Measurements from ENCODE around the gene S100A3.
"Not testable (repeated sequence)": the region's sequence is repeated elsewhere in the genome, so short reads cannot be mapped to it uniquely, and the experiment has no call there.

Gene S100A3

DNA sequence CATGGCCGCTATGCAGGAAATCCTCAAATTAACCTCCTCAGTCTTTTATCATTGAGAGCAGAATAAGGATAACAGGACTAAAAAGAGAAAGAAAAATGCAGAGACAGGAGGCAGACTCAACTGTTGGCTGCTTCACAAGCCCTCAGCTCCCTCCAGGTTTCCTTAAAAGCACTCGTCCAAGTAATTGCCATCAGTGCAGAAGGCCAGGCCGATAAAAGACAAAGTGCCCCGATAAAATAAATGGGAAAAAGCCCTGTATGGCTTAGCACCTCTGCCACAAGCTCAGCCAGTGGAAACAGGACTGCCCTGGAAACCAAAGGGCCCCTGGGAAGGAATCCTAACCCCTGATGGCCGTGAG, 21.4 kb downstream of the S100A3 start:
- Histone ChIP-seq H3K9ac (ENCODE audit: low read length) (no peak overlapping the region), H3K36me3 (ENCODE audit: control insufficient read depth, insufficient read depth, low read length, severe bottlenecking) (no peaks in the 10 kb centered on the region), H3K27me3 (replicated peaks; ENCODE audit: control insufficient read depth, insufficient read depth, low read length) (no peaks in the 10 kb centered on the region), H3K9me3 (ENCODE audit: control insufficient read depth, low read length) (no peaks in the 10 kb centered on the region), H3K4me1 (ENCODE audit: control insufficient read depth, insufficient read depth, low read length) (peaks cover 16% of the 10 kb centered on the region), H3K4me3 (ENCODE audit: low read length) (no peak overlapping the region)
- no peak for DNase-seq (ENCODE audit: low read depth)

DNA sequence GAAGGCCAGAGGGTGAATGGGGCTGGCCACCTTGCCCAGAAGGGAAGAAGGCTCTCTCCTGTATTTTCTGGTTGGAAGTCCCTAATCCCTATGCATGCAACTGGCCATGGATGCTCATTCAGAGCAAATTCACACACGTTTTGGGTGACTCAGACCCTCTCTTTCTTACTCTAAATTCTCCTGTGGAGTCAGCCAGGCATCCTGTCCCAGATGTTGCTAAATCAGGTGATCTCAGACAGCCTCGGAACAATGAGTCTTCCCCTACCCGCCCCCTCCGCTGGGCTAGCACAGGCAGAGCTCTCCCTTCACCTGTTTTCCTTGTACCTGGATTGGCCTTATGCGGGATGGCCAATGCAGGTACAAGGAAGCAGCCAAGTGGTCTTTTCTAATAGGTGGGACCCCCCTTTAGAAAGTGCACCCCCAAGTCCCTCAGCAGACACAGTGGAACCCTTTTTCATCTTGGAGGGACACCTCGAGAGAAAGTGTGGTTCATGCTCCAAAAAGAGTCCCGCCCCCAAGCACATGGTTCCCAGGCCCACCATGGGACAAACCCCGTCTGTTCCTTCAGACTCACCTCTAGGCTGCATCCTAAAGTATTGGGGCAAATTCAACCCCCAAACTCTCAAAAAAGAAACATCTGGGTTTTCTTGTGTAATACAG, 21.9 kb downstream of the S100A3 start:
- no peak for DNase-seq (ENCODE audit: low read depth)

DNA sequence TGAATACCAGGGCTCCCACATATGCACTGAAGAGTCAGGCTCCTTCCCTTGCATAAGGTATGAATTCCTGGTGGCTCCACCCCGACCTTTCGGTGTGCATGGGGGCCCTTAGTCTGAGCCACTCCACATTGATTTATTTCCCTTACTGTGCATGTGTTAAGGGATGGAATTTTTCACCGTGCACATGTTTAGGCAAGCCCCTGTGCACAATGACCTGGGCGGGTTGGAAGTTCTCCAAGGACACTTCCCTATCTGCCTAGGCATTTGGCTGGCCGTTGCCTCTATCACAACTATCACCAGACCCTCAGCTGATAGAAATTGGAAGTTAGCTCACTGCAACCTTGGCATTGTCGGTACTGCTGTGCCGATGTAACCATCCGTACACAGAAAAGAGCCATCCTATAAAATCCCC, 22.9 kb downstream of the S100A3 start:
- no peak for DNase-seq (ENCODE audit: low read depth)
- no peaks in the 10 kb centered on the region for H3K27me3 ChIP-seq (replicated peaks; ENCODE audit: control insufficient read depth, insufficient read depth, low read length)
- H3K9me3 ChIP-seq (ENCODE audit: control insufficient read depth, low read length) = no peaks in the 10 kb centered on the region

More for the DNA sequence above, 21.9 kb downstream of the S100A3 start:
- H3K36me3 ChIP-seq (ENCODE audit: control insufficient read depth, insufficient read depth, low read length, severe bottlenecking) = no peaks in the 10 kb centered on the region
- no peak overlapping the region for H3K9ac ChIP-seq (ENCODE audit: low read length)
- H3K27me3 ChIP-seq (replicated peaks; ENCODE audit: control insufficient read depth, insufficient read depth, low read length) = no peaks in the 10 kb centered on the region
- H3K4me3 ChIP-seq (ENCODE audit: low read length) = no peak overlapping the region
- H3K4me1 ChIP-seq (ENCODE audit: control insufficient read depth, insufficient read depth, low read length) = peaks cover 12% of the 10 kb centered on the region
- no peaks in the 10 kb centered on the region for H3K9me3 ChIP-seq (ENCODE audit: control insufficient read depth, low read length)

DNA sequence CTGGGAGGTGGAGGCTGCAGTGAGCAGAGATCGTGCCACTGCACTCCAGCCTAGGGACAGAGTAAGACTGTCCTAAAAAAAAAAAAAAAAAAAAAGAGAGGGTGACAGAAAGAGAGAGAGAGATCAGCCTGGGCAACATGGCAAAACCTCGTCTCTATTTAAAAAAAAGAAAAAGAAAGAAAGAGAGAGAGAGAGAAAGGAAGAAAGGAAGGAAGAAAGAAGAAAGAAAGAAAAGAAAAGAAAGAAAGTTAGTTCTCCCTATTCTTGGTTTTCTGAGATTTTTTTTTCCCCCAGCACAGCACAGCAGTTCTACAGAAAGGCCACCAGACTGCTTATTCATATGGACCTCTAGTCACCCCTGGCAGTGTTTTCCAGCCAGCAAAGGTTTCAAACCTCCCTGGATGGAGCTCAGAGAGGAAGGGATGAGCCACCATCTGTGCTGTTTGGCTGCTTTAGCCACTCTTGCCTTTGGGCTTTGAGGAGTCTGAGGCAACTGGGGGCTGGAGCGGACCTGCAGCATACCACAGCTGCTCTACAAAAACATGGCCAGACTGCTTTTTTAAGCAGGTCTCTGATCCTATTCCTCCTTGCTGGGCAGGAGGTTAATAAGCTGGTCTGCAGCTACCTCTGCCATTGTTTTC, 23.9 kb downstream of the S100A3 start:
- peaks cover 12% of the 10 kb centered on the region for H3K4me1 ChIP-seq (ENCODE audit: control insufficient read depth, insufficient read depth, low read length)
- no peaks in the 10 kb centered on the region for H3K27me3 ChIP-seq (replicated peaks; ENCODE audit: control insufficient read depth, insufficient read depth, low read length)
- no peaks in the 10 kb centered on the region for H3K36me3 ChIP-seq (ENCODE audit: control insufficient read depth, insufficient read depth, low read length, severe bottlenecking)
- H3K4me3 ChIP-seq (ENCODE audit: low read length) = no peak overlapping the region
- H3K9ac ChIP-seq (ENCODE audit: low read length) = no peak overlapping the region
- DNase-seq (ENCODE audit: low read depth) = no peak
- no peaks in the 10 kb centered on the region for H3K9me3 ChIP-seq (ENCODE audit: control insufficient read depth, low read length)

More for the DNA sequence above, 22.9 kb downstream of the S100A3 start:
- H3K4me3 ChIP-seq (ENCODE audit: low read length) = no peak overlapping the region
- no peak overlapping the region for H3K9ac ChIP-seq (ENCODE audit: low read length)
- no peaks in the 10 kb centered on the region for H3K36me3 ChIP-seq (ENCODE audit: control insufficient read depth, insufficient read depth, low read length, severe bottlenecking)
- peaks cover 12% of the 10 kb centered on the region for H3K4me1 ChIP-seq (ENCODE audit: control insufficient read depth, insufficient read depth, low read length)

DNA sequence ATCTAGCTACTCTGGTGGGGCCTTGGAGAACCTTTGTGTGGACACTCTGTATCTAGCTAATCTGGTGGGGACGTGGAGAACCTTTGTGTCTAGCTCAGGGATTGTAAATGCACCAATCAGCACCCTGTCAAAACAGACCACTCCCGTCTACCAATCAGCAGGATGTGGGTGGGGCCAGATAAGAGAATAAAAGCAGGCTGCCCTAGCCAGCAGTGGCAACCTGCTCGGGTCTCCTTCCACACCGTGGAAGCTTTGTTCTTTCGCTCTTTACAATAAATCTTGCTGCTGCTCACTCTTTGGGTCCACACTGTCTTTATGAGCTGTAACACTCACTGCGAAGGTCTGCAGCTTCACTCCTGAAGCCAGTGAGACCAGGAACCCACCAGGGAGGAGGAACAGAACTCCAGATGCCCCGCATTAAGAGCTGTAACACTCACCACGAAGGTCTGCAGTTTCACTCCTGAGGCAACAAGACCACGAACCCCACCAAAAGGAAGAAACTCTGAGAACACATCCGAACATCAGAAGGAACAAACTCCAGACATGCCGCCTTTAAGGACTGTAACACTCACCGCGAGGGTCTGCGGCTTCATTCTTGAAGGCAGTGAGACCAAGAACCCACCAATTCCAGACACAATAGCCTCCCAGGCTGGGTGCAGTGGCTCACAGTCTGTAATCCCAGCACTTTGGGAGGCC, 26.6 kb downstream of the S100A3 start:
- H3K4me3 ChIP-seq (ENCODE audit: low read length); H3K36me3 ChIP-seq (ENCODE audit: control insufficient read depth, insufficient read depth, low read length, severe bottlenecking); H3K27me3 ChIP-seq (replicated peaks; ENCODE audit: control insufficient read depth, insufficient read depth, low read length); H3K9me3 ChIP-seq (ENCODE audit: control insufficient read depth, low read length); DNase-seq (ENCODE audit: low read depth); H3K9ac ChIP-seq (ENCODE audit: low read length): not testable (repeated sequence)
- H3K4me1 ChIP-seq (ENCODE audit: control insufficient read depth, insufficient read depth, low read length) = peaks cover 12% of the 10 kb centered on the region

DNA sequence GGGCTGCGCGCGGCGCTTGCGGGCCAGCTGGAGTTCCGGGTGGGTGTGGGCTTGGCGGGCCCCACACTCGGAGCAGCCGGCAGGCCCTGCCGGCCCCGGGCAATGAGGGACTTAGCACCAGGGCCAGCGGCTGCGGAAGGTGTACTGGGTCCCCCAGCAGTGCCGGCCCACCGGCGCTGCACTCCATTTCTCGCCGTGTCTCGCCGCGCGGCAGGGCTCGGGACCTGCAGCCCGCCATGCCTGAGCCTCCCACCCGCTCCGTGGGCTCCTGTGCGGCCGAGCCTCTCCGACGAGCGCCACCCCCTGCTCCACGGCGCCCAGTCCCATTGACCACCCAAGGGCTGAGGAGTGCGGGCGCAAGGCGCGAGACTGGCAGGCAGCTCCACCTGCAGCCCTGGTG, 27.2 kb downstream of the S100A3 start:
- H3K4me1 ChIP-seq (ENCODE audit: control insufficient read depth, insufficient read depth, low read length) = peaks cover 12% of the 10 kb centered on the region
- not testable (repeated sequence) for H3K4me3 ChIP-seq (ENCODE audit: low read length); H3K9ac ChIP-seq (ENCODE audit: low read length); H3K9me3 ChIP-seq (ENCODE audit: control insufficient read depth, low read length); DNase-seq (ENCODE audit: low read depth); H3K27me3 ChIP-seq (replicated peaks; ENCODE audit: control insufficient read depth, insufficient read depth, low read length); H3K36me3 ChIP-seq (ENCODE audit: control insufficient read depth, insufficient read depth, low read length, severe bottlenecking)

DNA sequence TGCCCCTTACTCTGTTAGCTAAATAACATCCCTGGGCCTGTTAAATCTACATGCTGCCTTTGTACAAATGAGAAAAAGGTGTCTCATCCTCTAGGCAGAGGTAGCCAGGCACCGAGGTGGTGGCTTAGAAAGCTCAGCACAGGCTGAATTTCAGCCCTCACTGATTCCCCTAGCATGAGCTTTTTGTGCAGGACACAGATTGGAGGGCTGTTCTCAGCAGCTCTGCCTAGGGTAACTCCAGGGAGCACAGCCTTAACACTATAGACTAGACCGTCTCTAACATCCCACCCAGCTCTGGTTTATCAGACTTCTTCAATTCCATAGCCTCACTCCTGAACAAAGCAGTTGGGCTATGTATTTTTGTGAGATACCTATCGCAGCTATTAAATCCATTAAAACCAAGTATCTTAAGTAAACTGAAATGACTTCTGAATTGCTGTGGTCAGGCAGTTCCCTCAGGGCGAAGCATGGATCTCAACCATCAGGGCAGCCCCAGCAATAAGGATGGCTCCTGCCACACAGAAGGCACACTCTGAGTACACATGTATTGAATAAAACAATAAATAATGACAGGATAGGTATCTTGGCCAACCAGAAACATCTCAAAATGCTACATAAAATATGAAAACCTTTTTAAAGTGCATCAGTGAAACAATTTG, 28.1 kb downstream of the S100A3 start:
- H3K9me3 ChIP-seq (ENCODE audit: control insufficient read depth, low read length) = no peaks in the 10 kb centered on the region
- no peak for DNase-seq (ENCODE audit: low read depth)
- no peaks in the 10 kb centered on the region for H3K36me3 ChIP-seq (ENCODE audit: control insufficient read depth, insufficient read depth, low read length, severe bottlenecking)
- no peak overlapping the region for H3K9ac ChIP-seq (ENCODE audit: low read length)
- peaks cover 5% of the 10 kb centered on the region for H3K4me1 ChIP-seq (ENCODE audit: control insufficient read depth, insufficient read depth, low read length)
- H3K27me3 ChIP-seq (replicated peaks; ENCODE audit: control insufficient read depth, insufficient read depth, low read length) = no peaks in the 10 kb centered on the region
- H3K4me3 ChIP-seq (ENCODE audit: low read length) = no peak overlapping the region

DNA sequence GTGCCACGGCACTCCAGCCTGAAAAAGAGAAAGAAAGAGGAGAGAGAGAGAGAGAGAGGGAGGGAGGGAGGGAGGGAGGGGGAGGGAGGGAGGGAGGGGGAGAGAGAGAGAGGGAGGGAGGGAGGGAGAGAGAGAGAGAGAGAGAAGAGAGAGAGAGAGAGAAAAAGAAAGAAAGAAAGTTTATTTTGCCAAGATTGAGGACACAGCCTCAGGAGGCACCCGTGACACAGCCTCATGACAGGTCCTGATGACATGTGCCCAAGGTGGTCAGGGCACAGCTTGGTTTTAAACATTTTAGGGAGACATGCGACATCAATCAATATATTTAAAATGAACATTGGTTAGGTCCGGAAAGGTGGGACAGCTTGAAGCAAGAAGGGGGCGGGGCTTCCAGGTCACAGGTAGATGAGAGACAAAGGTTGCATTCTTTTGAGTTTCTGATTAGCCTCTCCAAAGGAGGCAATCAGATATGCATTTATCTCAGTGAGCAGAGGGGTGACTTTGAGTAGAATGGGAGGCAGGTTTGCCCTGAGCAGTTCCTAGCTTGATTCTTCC, 28.8 kb downstream of the S100A3 start:
- H3K4me3 ChIP-seq (ENCODE audit: low read length); H3K36me3 ChIP-seq (ENCODE audit: control insufficient read depth, insufficient read depth, low read length, severe bottlenecking); H3K27me3 ChIP-seq (replicated peaks; ENCODE audit: control insufficient read depth, insufficient read depth, low read length); H3K9me3 ChIP-seq (ENCODE audit: control insufficient read depth, low read length); DNase-seq (ENCODE audit: low read depth); H3K4me1 ChIP-seq (ENCODE audit: control insufficient read depth, insufficient read depth, low read length); H3K9ac ChIP-seq (ENCODE audit: low read length): not testable (repeated sequence)

DNA sequence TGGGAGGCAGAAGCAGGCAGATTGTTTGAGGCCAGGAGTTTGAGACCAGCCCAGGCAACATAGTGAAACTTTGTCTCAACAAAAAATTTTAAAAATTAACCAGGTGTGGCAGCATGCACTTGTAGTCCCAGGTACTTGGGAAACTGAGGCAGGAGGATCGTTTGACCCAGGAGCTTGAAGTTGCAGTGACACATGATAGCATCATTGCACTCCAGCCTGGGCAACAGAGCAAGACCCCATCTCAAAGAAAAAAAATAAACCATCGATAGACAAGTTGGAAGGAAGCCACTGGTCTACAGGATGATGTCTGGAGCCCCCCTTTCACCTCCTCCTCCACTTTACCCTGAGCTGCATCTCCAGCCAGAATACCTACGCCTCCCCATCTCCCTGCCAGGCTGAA, 29.8 kb downstream of the S100A3 start:
- Histone ChIP-seq H3K9me3 (ENCODE audit: control insufficient read depth, low read length) (no peaks in the 10 kb centered on the region), H3K9ac (ENCODE audit: low read length) (no peak overlapping the region), H3K36me3 (ENCODE audit: control insufficient read depth, insufficient read depth, low read length, severe bottlenecking) (no peaks in the 10 kb centered on the region)

DNA sequence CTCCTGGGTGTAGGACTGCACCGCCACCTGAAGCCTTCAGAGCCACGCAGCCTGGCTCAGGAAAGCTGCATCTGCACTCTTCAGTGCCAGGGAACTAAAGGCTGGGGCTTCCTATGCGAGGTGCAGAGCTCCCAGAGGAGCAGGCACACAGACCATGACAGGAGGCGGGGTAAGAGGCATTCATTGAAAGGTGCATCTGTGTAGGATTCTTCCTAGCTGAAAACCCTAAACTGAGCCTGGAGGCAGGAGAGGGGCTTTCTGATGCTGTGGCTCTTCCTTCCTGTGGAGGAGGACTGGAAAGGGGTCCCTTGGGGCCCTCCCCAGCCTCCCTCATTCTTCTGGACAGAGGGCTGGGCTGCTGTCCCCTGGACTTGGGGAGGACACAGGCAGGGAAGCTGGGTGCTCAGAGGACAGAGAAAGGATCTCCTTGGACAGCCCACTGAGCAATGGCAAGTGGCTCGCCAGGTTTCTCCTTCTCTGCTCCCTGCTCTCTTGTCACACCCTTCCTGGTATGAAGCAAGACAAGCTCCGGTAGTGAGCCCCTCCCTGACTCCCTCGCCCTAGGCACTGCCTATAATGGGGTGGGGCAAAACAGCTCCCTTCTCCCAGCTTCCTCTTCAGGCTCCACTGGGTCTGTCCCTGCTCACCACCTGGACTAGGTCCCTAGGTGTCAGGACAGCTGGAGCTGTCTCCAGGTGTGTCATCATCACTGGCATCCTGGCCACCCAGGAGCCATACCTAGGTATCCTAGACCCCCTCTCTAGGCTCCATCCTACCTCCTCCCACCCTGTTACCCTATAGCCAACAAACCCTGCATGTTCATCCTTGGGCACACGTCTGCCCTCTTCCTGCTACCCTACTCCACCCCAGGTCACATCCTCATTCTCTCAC, 33.3 kb downstream of the S100A3 start:
- H3K27me3 ChIP-seq (replicated peaks; ENCODE audit: control insufficient read depth, insufficient read depth, low read length) = no peaks in the 10 kb centered on the region
- no peaks in the 10 kb centered on the region for H3K4me1 ChIP-seq (ENCODE audit: control insufficient read depth, insufficient read depth, low read length)
- H3K36me3 ChIP-seq (ENCODE audit: control insufficient read depth, insufficient read depth, low read length, severe bottlenecking) = no peaks in the 10 kb centered on the region
- no peak overlapping the region for H3K4me3 ChIP-seq (ENCODE audit: low read length)
- H3K9ac ChIP-seq (ENCODE audit: low read length) = no peak overlapping the region
- H3K9me3 ChIP-seq (ENCODE audit: control insufficient read depth, low read length) = no peaks in the 10 kb centered on the region
- DNase-seq (ENCODE audit: low read depth) = no peak

More for the DNA sequence above, 29.8 kb downstream of the S100A3 start:
- Histone ChIP-seq H3K4me1 (ENCODE audit: control insufficient read depth, insufficient read depth, low read length) (no peaks in the 10 kb centered on the region), H3K27me3 (replicated peaks; ENCODE audit: control insufficient read depth, insufficient read depth, low read length) (no peaks in the 10 kb centered on the region), H3K4me3 (ENCODE audit: low read length) (no peak overlapping the region)
- no peak for DNase-seq (ENCODE audit: low read depth)
